GM18870 (cell line): ENCODE results near the gene KRTAP10-5.
"Not testable (repeated sequence)": the region's sequence is repeated elsewhere in the genome, so short reads cannot be mapped to it uniquely, and the experiment has no call there.

Source experiments
- ATAC-seq: cut with Tn5 transposase; IDR thresholded peaks from one replicate; pipeline ENCODE4 v1.9.1; 2021; ENCODE audit warnings: moderate library complexity; ENCODE audit not compliant: unreplicated experiment

Gene KRTAP10-5

GRCh38 chr21:44591801-44592130 lies 11.4 kb upstream of the KRTAP10-5 start:
- ATAC-seq: not testable (repeated sequence)

GRCh38 chr21:44590897-44591800 lies 10.7 kb upstream of the KRTAP10-5 start:
- ATAC-seq: not testable (repeated sequence)

- ATAC-seq: no peak
Observed at GRCh38 chr21:44590311-44590721, 9.9 kb upstream of the KRTAP10-5 start.

GRCh38 chr21:44589586-44590305 lies 9.3 kb upstream of the KRTAP10-5 start:
- ATAC-seq: no peak

- no peak for ATAC-seq
Observed at GRCh38 chr21:44589094-44589493, 8.7 kb upstream of the KRTAP10-5 start.

GRCh38 chr21:44585892-44586291 lies 5.5 kb upstream of the KRTAP10-5 start:
- ATAC-seq: no peak

GRCh38 chr21:44583800-44584147 lies 3.4 kb upstream of the KRTAP10-5 start:
- ATAC-seq: no peak

- no peak for ATAC-seq
Observed at GRCh38 chr21:44583089-44583799, 2.8 kb upstream of the KRTAP10-5 start.

GRCh38 chr21:44582055-44582454 lies 1.7 kb upstream of the KRTAP10-5 start:
- ATAC-seq: no peak

GRCh38 chr21:44581158-44581557 lies 754 bp upstream of the KRTAP10-5 start:
- ATAC-seq: no peak

GRCh38 chr21:44579833-44580144 lies 615 bp downstream of the KRTAP10-5 start:
- ATAC-seq: no peak

GRCh38 chr21:44579056-44579832 lies 1.2 kb downstream of the KRTAP10-5 start:
- ATAC-seq: no peak

- no peak for ATAC-seq
Observed at GRCh38 chr21:44578371-44579055, 1.9 kb downstream of the KRTAP10-5 start.

GRCh38 chr21:44576025-44576420 lies 4.4 kb downstream of the KRTAP10-5 start:
- no peak for ATAC-seq

- ATAC-seq: no peak
Observed at GRCh38 chr21:44575307-44576024, 4.9 kb downstream of the KRTAP10-5 start.

- no peak for ATAC-seq
Observed at GRCh38 chr21:44574457-44575306, 5.7 kb downstream of the KRTAP10-5 start.

GRCh38 chr21:44573630-44574456 lies 6.6 kb downstream of the KRTAP10-5 start, which contains the start of gene KRTAP10-4:
Gene KRTAP10-4, plus strand, starts transcription at chr21:44573729. Its CDS starts 30 bp downstream, at chr21:44573759.
- ATAC-seq: not testable (repeated sequence)
